Endothelial cell (in vitro differentiated cells): Measurements from ENCODE around the gene PLA2R1. TPM values are rescaled to one million over a fixed set of nuclear protein-coding genes. Genes with fewer than 3 reads are reported as not detected.

Experiments used
- DNase-seq: peaks from one replicate; pipeline ENCODE4 v3.0.0; 2021; ENCODE audit warnings: low spot score
- H3K27ac Mint-ChIP-seq: one replicate; pipeline ENCODE4 v1.8.0; 2021; ENCODE audit warnings: mixed read lengths, inconsistent platforms; ENCODE audit not compliant: unreplicated experiment
- H3K27me3 Mint-ChIP-seq: one replicate; pipeline ENCODE4 v1.8.0; 2021; ENCODE audit warnings: mild to moderate bottlenecking, moderate library complexity, mixed read lengths, inconsistent platforms; ENCODE audit not compliant: unreplicated experiment
- H3K36me3 Mint-ChIP-seq: one replicate; pipeline ENCODE4 v1.8.0; 2021; ENCODE audit warnings: mild to moderate bottlenecking, low read depth, mixed read lengths, inconsistent platforms; ENCODE audit not compliant: unreplicated experiment
- H3K4me1 Mint-ChIP-seq: one replicate; pipeline ENCODE4 v1.8.0; 2021; ENCODE audit warnings: mild to moderate bottlenecking, mixed read lengths, inconsistent platforms; ENCODE audit not compliant: unreplicated experiment
- H3K4me3 Mint-ChIP-seq: one replicate; pipeline ENCODE4 v1.8.0; 2021; ENCODE audit warnings: mild to moderate bottlenecking, mixed read lengths, inconsistent platforms; ENCODE audit not compliant: unreplicated experiment
- H3K9me3 Mint-ChIP-seq: one replicate; pipeline ENCODE4 v1.8.0; 2021; ENCODE audit warnings: mixed read lengths, inconsistent platforms; ENCODE audit not compliant: unreplicated experiment
- CTCF ChIP-seq: fragments of 200-600 bp; sonication (generic); IDR thresholded peaks from one replicate; pipeline ENCODE4 v1.5.0; 2021; ENCODE audit warnings: antibody characterized with exemption; ENCODE audit not compliant: unreplicated experiment
- total RNA-seq: library from RNA; stranded (reverse); fragmentation: NEBNext Ultra II Directional; extraction: Animal tissue kit (Norgen Biotek cat#: 25700); gene quantifications from one replicate; pipeline ENCODE4 v1.2.1, GENCODE V29; 2021; ENCODE audit not compliant: unreplicated experiment

The PLA2R1 gene
- total RNA-seq, 1 donor from 2014 or later: 1.1 TPM

GRCh38 chr2:160054984-160055725 is 7.3 kb downstream of the PLA2R1 start:
- no peak for DNase-seq
- Mint-ChIP-seq H3K4me1 (no peaks in the 10 kb centered on the region), H3K9me3 (no peaks in the 10 kb centered on the region), H3K27ac (no peak overlapping the region), H3K36me3 (no peaks in the 10 kb centered on the region), H3K4me3 (no peak overlapping the region), H3K27me3 (peaks cover 8% of the 10 kb centered on the region)
- TF ChIP-seq CTCF: no peak

GRCh38 chr2:160053946-160054345 is 8.5 kb downstream of the PLA2R1 start:
- no peaks in the 10 kb centered on the region for H3K4me1 Mint-ChIP-seq
- peaks cover 5% of the 10 kb centered on the region for H3K27me3 Mint-ChIP-seq
- no peaks in the 10 kb centered on the region for H3K36me3 Mint-ChIP-seq
- no peak overlapping the region for H3K4me3 Mint-ChIP-seq
- no peak for DNase-seq
- TF ChIP-seq CTCF: no peak
- no peaks in the 10 kb centered on the region for H3K9me3 Mint-ChIP-seq
- H3K27ac Mint-ChIP-seq: no peak overlapping the region

- Mint-ChIP-seq H3K36me3 (no peaks in the 10 kb centered on the region), H3K4me3 (no peak overlapping the region), H3K4me1 (no peaks in the 10 kb centered on the region), H3K27me3 (peaks cover 2% of the 10 kb centered on the region), H3K27ac (no peak overlapping the region), H3K9me3 (no peaks in the 10 kb centered on the region)
- DNase-seq: no peak
- TF ChIP-seq CTCF: no peak
Measured at GRCh38 chr2:160052531-160052930, 9.9 kb downstream of the PLA2R1 start.

- no peak for DNase-seq
- Mint-ChIP-seq H3K27me3 (peaks cover 2% of the 10 kb centered on the region), H3K4me3 (no peak overlapping the region), H3K4me1 (no peaks in the 10 kb centered on the region), H3K9me3 (no peaks in the 10 kb centered on the region), H3K27ac (no peak overlapping the region), H3K36me3 (no peaks in the 10 kb centered on the region)
- no peak for TF ChIP-seq CTCF
Measured at GRCh38 chr2:160051371-160051800, 11.0 kb downstream of the PLA2R1 start.

- Mint-ChIP-seq H3K27ac (no peak overlapping the region), H3K9me3 (no peaks in the 10 kb centered on the region), H3K27me3 (peaks cover 2% of the 10 kb centered on the region), H3K4me1 (no peaks in the 10 kb centered on the region), H3K36me3 (no peaks in the 10 kb centered on the region), H3K4me3 (no peak overlapping the region)
- DNase-seq: no peak
- TF ChIP-seq CTCF: no peak
Measured at GRCh38 chr2:160050147-160050546, 12.3 kb downstream of the PLA2R1 start.
